ENCODE measurements around the gene MLLT6. TPM values are rescaled to one million over a fixed set of nuclear protein-coding genes. Genes with fewer than 3 reads are reported as not detected.

The MLLT6 gene
- total and polyA plus RNA-seq, 2 of the 13 experiments (the other 11 are each of a cell fraction or from before 2014, with no cell fraction given) = 50.7 to 69.5 TPM

DNA sequence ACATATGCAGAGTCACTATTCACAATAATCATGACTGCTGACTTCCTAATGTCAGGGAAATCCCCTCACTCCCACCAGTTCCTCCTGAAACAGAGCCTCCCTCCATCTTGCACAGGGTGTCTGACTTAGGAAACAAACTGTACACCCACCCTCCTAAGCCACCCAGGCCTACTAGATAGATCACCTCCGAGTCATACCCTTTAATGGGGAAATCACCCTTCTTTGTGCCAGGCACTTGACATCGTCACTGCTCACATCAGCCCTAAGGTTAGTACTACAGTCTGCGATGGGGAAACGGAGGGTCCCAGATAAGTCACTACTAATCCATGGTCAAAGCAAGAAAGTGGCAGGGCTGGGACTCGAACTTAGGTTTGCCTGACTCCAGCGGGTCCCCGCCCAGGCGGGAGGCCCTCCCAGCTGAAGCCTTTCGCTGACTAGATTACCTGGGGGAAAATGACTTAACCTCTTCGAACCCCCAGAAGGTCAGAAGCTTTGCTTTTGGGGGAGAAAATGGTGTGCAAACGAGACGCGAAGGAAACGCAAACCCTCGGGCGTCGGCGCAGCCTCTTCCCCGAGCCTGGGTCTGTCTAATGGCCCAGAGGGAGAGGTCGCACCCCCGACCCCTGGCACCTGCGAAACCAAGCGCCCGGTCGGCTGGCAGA is 3.4 kb upstream of the MLLT6 start (continued):
- TF ChIP-seq ZNF318 (CRISPR knock-in tag; IDR thresholded peaks at IDR 0.05) (0 out of 2 replicates have a peak, but pooled peaks have one; percentile 74), ZBTB43 (CRISPR knock-in tag; conservative IDR thresholded peaks at IDR 0.05) (no peak), DNMT1 (CRISPR knock-in tag; IDR thresholded peaks at IDR 0.05) (0 out of 2 replicates have a peak, but pooled peaks have one; percentile 29), KLF6 (CRISPR knock-in tag; IDR thresholded peaks at IDR 0.05) (no peak), CENPBD1 (CRISPR knock-in tag; IDR thresholded peaks at IDR 0.05; ENCODE audit: borderline replicate concordance, low read depth) (no peak), ZNF256 (CRISPR knock-in tag; conservative IDR thresholded peaks at IDR 0.05) (no peak), ZNF879 (CRISPR knock-in tag; IDR thresholded peaks at IDR 0.05) (no peak), ZNF883 (CRISPR knock-in tag; IDR thresholded peaks at IDR 0.05; ENCODE audit: not compliant biosample characterization) (no peak), MXI1 (IDR thresholded peaks at IDR 0.05; ENCODE audit: borderline replicate concordance, low read depth, low read length) (0 out of 3 replicates have a peak, but pooled peaks have one; percentile 33), ZNF615 (CRISPR knock-in tag; IDR thresholded peaks at IDR 0.05; ENCODE audit: borderline replicate concordance) (no peak), FOXK2 (IDR thresholded peaks at IDR 0.05) (no peak)
- TF ChIP-seq, protein P1, sequence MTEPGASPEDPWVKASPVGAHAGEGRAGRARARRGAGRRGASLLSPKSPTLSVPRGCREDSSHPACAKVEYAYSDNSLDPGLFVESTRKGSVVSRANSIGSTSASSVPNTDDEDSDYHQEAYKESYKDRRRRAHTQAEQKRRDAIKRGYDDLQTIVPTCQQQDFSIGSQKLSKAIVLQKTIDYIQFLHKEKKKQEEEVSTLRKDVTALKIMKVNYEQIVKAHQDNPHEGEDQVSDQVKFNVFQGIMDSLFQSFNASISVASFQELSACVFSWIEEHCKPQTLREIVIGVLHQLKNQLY (CRISPR knock-in tag; IDR thresholded peaks at IDR 0.05) = no peak
- TF ChIP-seq, protein P2, sequence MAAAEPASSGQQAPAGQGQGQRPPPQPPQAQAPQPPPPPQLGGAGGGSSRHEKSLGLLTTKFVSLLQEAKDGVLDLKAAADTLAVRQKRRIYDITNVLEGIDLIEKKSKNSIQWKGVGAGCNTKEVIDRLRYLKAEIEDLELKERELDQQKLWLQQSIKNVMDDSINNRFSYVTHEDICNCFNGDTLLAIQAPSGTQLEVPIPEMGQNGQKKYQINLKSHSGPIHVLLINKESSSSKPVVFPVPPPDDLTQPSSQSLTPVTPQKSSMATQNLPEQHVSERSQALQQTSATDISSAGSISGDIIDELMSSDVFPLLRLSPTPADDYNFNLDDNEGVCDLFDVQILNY (CRISPR knock-in tag; conservative IDR thresholded peaks at IDR 0.05) = 0 out of 2 replicates have a peak, but pooled peaks have one; percentile 59
- TF ChIP-seq, protein P3, sequence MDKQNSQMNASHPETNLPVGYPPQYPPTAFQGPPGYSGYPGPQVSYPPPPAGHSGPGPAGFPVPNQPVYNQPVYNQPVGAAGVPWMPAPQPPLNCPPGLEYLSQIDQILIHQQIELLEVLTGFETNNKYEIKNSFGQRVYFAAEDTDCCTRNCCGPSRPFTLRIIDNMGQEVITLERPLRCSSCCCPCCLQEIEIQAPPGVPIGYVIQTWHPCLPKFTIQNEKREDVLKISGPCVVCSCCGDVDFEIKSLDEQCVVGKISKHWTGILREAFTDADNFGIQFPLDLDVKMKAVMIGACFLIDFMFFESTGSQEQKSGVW (CRISPR knock-in tag; IDR thresholded peaks at IDR 0.05; ENCODE audit: borderline replicate concordance) = peak; percentile 54; the same call in 1 of the 2 replicates

Data from HepG2 (cell line).